CD4-positive, alpha-beta T cell treated with Interleukin-6 for 4 hours (primary cell): ENCODE results near the gene RIN2.

ENCODE experiments used
- DNase-seq: peaks from one replicate; pipeline ENCODE4 v3.0.0-alpha.2; 2020; ENCODE audit warnings: mixed read lengths

The RIN2 gene

DNA sequence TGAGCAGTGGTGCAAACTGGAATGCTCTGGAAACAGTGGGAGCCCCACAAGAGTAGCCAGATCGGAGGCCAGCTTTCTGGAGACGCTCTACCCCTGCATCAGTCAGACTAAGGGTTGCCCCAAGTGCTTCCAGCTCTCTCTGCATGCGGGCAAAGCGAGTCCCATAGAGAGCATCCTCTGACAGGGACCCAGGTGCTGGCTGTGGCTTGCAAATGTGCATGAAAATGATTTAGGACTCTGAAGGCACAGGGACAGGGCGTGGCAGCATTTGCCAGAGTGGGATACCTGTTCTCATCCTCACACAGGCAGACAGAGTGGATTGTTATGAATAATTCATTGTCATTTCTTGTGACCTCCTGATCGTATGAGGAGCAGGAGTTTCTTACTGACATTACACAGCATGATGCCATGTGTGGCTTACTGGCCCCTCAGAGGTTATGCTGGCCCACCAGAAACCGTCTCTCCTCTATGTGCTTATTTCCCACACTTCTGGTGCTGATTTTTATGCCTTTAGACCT is 10.3 kb downstream of the RIN2 start:
- DNase-seq, result no peak

DNA sequence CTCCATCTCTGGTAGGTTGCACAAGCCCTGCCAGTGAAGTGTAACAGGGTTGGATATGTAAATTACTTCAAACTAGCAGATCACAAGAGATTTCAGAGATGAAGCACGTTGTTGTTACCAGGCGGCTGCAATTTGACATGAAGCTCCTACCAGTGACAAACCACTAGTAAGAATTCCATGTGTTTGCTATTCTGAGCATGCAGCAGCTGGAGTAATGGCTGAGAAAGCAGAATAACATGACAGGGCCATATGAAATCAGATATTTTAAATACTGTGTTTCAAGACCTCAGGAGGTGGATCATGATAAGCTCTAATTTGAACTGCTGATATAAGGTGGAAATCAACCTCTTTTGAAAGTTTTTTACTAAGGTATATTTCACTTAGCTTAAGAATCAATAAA is 11.4 kb downstream of the RIN2 start:
- DNase-seq, result no peak

DNA sequence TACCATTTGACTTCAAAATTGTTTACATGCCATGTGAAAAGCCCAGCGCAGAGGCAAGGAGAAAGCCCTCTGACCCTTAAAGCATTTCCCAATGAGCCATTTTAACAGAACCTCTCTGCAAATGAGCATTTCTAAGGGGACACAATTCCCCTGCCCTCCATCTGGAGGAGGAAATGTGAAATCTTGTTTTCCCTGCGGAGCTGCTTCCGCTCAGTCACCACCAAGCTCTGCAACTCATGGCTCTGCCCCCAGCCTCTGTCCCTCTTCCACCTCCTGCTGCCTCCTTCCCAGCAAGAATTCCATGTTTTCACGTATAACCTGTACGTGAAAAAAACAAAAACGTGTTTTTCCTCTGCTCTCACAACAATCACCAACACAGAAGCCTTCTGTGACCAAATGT is 12.3 kb downstream of the RIN2 start:
- no peak for DNase-seq

DNA sequence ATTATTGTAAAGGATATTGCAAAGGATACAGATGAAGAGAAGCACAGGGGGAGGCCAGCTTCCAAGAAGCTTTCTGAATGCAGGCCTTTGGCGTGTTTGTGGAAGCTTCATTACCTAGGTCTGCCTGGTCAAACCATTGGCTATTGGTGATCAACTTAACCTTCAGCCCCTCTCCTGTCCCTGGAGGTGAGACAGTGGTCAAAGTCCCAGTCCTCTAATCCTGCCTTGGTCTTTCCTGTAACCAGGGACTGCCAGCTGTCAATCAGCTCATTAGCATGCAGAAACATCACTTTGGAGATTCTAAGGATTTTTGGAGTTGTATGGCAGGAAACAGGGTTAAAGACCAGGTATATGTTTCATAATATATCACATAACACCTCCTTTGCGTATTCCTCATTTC is 13.0 kb downstream of the RIN2 start:
- no peak for DNase-seq

DNA sequence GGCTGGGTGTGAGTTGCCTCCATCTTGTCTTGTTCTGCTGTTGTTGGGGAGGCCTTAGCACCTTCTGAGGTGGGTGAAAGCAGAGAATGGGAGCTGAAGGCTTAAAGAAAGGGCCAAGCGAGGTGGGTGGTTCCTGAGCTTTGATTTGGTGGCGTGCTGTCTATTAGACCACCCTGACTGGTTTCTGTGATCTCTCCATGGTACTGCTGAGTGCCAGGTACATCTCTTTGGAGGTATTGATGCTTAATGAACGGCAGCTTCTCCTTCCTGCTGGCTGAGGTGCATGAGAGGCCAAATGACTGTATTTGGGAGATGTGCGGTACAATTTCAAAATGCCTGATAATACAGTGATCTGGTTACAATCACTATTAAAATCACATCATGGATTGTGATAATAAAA is 15.4 kb downstream of the RIN2 start:
- no peak for DNase-seq

DNA sequence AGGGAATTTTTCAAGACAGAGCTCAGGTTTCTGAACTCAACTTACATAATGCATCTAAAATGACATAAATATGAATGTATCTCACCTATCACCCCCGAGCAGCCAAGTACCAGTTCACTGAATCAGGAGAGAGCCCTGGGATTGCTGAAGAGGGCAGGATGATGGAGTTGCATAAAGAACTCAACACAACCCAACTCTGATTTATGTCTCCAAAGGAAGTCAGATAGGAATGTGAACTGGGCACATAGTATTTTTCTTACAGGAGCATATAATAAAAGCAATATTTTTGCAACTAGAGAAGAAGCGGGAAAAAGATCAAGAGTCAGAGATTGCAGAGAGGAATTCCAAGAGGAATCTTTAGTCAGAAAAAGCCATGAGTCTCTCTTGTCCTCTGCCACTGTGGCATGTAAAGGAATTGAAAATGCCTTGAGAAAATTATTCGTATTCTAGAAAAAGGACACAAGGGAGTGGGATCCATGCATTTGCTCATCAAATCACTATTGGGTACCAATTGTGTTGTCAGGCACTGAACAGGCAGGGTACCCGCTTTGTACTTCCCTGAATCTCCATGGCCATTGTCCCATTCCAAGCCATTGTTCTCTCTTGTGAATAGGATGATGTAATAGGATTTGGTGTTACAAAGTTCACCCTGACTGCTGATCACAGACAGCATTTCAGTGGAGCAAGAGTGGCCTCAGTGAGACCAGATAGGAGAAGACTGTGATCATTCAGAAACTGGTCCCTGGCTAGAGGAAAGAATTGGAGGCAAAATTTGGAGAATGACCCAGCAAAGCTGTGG is 16.3 kb downstream of the RIN2 start:
- DNase-seq, result no peak

DNA sequence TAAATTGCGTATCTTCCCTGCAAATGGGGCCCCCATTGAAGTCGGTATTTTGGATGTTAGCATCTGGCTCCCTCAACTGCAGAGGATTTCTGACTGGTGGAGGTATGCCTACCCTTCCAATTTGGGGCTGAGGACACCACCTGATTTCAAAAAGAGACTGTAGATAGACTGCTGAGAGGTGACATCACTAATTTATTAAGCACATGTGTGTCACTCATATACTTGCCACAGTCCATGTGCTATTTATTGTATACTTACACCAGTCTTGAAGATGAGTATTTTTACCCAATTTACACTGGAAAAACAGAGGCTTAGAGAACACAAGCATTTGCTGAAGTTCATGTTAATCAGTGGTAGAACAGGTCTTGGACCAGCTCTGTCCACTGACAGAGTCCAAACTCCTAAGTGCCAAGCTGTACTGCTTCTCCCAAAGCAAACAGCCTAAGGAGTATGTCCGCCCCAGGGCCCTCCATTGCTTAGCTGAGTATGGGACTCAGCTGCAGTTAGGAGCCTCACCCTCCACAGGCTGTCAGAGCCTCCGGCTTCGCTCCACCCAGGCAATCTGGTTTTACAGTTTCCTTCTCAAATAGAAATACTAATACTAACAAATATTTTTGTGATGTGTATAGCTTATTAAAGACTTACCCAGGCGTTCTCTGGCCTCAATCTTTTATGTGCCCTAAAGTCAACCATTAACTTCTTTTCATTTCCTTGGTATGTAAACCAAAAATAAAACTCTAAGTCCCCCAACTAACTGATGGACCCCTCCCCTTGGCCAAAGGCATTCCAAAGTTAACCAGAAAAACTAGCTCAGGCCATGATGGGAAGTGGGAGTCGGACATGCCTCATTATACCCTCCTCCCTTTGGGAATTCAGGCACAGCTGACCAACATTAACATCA is 17.5 kb downstream of the RIN2 start:
- no peak for DNase-seq

DNA sequence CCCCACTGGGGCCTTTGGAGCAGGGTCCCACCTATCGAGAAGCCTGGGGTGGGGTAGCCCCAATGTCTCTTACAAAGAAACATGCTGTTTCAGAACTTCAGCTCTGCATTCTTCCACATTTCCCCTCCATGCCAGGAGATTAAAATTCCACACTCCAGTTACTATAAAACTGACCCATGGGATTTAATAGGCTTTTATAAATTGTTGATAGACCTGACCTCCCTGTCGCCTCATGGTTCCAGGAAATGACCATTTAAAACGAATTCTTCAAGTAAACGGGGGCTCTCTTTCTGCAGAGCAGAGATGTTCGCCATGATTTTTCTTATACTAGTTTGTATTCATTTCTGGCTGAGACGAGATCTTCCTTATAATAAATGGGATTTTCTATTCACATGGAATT is 19.3 kb downstream of the RIN2 start:
- DNase-seq, result no peak

DNA sequence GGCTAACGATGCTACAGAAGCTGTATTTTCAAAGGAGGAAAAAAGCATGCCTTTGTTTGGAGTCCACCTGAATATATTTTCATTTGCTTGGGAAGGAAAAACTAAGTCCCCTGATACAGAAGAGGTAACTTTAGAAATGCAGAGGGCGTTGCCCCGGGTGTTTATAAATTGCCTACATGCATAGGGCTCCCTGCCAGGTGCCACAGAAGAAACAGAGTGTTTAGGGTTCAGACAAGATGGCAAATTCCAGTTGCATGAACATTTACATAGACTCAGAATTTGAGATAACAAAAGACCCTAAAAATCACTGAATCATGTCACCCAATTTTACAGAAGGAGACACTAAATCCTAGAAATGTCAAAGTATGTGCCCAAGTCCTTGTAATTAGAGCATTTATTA is 19.9 kb downstream of the RIN2 start:
- no peak for DNase-seq

DNA sequence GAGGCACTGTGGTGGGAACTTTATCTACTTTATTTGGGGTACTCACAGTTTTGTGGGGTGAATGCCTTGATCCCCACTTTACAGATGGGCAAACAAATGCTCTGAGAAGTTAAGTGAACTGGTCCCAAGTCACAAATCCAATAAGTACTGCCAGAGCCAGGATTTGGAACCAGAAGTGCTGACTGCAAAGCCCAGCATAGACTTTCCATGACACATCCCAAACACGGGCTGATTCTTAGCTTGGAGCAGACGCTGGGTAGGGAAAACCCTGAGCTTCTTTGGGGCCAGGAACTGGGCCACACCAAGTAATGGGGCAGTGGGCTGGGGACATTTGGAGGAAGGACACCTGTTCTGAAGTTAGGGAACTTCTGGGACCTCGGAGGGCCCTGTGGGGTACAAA is 20.3 kb downstream of the RIN2 start:
- no peak for DNase-seq

DNA sequence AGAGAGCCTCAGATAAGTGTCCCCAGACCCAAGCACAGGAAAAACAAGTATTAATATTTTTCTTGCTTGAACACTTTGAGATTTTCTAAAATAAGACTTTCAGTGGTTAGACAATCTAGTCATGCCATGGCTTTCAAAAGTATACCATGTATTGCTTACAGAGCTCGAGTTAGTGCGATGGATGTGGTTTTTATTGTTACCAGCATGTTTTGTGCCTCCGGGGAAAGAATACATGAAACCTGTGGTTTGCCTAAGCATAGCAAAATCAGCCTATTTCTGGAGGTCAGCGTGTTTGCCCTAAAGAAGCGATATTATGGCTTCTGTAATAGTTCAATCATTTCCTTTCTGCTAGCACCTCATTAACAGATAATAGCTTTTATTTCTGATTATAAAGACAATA is 21.6 kb downstream of the RIN2 start:
- DNase-seq, result no peak

DNA sequence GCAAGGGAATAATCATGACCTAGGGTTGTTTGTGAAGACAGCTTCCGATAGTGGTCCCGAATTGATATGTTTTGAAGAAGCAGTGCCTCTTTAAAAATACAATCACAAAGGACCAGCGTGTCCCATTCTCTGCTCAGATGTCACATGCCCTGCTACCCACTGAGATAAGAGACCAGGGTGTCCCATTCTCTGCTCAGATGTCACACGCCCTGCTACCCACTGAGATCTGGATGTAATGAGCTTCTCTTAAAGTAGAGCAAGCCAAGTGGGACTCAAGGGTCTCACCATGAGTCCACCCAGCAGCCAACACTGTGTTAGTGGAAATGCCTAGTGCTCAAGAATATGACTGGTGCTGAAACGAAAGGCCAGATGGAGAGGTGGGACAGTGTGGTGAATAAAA is 22.2 kb downstream of the RIN2 start:
- no peak for DNase-seq

DNA sequence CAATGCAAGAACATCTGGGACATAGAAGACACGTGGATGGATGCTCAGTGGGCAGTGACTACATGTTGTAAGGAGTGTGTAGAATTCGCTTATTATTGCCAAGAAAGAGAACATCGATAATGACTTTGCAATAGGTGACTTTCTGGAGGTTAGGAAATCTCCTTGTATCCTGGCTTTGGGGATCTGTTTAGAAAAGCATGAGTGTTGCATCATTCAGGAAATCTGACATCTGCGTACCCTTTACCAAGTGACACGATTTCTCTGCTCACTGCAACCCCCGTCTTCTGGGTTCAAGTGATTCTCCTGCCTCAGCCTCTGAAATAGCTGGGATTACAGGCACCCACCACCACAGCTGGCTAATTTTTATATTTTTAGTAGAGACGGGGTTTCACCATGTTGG is 23.2 kb downstream of the RIN2 start:
- DNase-seq, result no peak

DNA sequence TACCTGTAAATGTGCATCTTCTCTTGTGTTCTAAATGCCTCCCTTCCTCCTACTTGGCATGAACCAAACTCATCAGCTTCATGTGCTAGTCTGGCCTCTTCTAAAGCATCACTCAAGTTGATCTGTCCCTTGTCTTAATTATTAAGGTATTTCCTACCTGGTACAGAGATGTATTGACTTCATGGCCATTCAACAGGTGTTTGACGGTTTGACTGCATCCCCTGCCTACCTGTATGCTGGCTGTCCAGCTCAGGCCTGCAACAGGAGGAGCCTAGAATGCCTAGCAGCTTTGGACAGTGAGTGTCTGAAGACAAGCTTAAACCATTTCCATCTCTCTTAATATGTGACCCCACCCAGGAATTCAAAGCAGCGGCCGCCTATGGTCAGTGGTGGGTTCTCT is 24.6 kb downstream of the RIN2 start:
- DNase-seq, result no peak

DNA sequence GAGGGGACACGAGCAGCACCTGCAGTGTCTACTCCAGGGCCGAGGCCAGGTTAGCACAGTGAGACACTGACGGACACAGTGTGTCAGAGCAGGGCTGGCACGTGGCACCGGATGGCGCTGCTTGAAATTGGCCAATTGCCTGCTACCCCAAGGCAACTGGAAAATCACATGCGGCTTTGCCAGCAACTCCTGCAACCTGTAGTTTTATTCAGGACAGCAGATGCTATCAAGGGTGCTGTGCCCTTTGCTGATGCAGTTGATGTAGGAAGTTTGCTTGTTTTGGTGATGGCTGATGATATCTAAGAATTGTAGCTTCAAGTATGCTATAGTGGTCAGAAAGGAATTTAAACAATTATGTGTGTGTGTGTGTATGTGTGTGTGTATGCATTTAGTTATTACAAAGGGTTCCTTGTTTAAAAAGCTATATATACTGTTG is 25.9 kb downstream of the RIN2 start:
- DNase-seq, result no peak

DNA sequence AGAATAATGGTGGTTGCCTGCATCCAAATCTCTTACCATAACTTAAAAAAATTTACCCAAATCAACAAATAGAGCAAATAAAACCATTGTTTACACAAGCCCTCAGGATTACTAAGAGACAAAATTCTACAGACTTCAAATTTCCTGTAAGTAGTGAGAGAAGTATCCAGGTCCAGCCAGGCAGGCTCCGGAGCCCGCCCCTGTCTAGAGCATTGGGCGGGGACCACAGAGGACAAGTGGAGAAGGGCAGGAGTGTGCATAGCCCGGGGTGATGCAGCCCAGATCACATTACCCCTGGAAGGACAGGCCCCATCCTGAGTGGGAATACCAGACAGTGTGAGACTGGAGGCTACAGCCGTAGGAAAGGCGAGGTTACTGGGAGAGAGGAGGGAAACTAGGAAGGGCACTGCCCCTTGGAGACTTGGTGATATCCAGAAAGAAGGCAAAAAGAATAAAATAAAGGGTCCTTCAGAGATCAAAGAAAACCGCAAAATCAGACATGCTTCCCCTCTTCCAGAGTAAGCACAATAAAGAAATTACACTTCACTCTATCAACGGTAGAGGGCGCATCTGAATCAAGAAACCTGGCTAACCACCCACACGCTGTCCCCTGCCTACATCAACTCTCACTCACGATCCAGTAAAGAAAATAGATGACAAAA is 26.6 kb downstream of the RIN2 start:
- no peak for DNase-seq

DNA sequence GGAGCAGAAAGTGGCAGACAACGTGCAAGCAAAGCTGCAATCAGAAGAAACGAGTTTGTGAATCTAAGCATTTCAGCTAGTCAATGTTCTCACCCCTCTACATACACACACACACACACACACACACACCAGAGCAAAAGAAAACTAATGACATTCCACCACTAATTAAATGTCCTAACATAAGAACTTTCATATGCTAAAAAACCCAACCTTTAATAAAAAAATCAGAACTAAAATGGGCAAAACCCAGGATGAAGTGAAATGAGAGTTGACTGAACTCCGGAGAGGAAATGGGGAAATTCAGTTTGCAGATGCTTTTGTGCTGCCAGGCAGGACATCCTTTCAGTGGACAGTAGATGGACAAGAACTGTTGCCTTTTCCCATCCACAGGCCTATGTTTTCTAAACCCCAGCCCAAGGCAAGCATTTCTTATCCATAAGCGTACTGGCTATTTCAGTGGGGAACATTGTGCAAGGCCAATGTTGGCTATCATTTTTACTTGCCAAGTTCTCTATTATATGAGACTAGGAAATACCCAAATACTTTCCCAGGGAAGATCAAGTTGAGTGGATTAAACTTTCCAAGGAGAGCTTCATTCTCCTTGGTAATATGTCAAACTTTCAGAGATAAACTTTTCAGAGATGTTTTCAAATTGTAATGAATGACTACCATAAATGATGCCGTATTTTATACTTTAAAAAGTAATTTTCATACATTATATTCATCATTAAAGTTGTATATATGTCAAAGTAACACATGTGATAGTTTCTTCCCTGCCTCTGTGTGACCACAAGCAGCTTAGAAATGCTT is 27.3 kb downstream of the RIN2 start:
- DNase-seq, result no peak

DNA sequence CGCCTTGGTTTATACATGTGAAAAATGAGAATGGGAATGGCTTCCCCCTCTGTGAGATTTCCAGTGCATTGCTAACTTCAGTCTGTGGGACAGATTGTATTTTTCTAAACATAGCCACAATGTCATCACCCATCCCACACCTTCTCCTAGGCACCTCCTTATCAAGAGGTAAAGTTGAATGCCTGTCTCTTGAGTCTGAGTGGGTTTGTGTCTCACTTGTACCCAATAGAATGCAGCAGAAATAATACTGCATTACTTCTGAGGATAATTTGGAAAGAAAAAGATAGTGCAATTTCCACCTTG is 27.9 kb downstream of the RIN2 start:
- no peak for DNase-seq

DNA sequence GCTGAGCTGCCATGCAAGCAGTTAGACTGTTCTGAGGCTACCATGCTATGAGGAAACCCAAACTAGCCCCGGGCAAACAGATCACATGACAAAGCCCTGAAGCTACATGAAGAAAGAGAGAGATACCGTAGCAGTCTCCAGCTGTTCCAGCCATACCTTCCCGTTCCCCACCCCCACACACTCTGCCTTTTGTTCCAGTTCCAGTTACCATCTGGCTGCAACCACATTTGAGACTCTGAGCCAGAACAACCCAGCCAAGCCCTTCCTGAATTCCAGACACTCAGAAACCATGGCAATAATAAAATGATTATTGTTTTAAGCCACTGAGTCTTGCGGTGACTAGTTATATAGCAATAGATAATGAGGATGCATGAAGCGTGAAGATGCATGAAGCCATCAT is 28.3 kb downstream of the RIN2 start:
- DNase-seq, result no peak

DNA sequence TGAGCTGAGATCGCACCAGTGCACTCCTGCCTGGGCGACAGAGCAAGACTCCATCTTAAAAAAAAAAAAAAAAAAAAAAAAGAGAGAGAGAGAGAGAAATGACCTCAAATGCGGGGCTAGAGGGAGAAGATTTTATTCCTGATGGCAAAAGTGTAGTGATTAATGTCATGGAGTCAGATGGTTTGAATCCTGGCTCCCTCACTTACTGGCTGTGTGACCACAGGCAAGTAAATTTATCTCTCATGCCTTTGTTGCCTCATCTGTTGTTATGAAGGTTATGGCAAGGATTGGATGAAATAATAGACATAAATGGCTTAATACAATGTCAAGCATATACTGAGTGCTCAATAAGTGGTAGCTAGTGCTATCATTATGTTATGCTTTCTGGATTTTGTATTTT is 29.3 kb downstream of the RIN2 start:
- no peak for DNase-seq

DNA sequence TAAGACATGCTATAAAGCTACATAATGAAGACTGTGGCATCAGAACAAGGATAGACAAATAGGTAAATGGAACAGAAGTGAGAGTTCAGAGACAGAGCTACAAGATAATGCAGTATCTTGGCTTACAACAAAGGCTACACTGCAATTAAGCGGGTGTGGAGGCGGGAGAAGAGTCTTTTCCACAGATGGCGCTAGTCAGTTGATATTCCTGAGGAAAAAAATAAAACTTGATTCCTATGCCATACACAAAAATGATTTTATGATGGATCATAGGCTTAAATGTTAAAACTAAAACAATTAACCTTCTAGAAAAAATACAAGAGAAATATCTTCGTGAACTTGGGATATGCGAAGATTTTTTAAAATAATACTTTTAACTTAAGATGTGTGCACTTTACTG is 31.0 kb downstream of the RIN2 start:
- no peak for DNase-seq

DNA sequence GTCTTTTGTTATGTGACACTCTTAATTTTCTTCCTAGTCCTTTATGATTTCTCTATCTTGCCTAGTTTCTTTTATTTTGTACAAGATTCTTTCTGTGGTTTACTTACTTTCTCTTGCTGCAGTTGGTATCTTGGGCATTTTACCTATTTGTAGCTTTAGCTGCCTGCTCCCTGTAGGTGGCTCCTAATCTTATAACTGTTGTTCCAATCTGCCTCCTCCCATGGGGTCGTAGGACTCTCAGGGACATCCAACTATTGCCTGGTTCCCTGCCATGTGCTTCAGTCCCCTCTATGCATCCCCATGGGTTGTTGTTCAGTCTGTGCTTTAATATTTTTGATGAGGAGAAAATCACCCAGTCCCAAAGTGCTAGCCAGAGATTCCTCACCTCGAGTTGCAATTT is 31.4 kb downstream of the RIN2 start:
- no peak for DNase-seq

DNA sequence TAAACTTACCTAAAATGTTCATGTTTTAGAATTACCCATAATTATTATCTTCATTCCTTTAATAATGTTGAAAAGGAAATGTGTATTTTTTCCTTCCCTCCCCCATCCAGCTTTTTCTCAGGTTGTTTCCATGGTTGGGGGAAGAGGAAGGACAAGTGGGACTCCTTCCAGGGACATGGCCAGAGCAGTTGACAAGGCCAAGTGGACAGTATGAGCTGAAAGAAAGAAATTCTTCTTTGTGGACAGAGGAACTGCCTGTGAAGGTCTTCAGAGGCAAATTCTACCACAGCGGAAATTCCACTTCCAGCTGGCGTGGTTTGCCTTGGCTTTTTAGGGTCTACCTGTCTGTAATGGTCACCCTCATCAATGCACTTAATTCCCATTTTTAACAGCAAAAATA is 33.8 kb downstream of the RIN2 start:
- no peak for DNase-seq
